ENCODE results near the gene RALGPS1.

RALGPS1 gene

DNA sequence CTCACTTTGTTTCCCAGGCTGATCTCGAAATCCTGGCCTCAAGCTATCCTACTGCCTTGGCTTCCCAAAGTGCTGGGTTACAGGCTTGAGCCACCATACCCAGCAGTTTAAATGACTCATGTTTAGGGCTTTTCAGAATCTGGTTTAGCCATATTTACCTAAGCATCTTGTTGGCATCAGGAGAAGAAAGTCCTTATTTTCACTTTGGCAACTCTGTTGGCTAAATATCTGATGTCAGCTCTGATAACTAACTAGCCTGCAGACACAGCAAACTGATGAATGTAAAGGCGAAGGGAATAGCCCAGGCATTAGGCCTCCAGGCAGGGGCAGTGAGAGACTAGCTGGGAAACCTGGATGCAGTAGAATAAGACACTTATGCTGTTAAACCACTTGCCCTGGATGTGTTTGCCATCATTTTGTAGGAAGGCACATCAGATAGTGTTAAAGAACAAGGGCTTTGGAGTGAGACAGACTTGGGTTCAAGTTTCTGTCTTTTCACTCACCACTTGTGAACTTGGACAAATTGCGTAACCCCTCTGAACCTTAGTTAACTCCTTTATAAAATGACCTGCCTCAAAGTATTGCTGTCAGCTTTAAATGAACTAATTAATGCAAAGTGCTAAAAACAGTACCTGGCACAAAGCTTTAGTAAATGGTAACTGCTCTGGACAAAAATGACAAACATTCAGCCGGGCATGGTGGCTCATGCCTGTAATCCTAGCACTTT lies 315.3 kb downstream of the RALGPS1 start:
- no peak for DNase-seq (ENCODE audit: low read depth)

DNA sequence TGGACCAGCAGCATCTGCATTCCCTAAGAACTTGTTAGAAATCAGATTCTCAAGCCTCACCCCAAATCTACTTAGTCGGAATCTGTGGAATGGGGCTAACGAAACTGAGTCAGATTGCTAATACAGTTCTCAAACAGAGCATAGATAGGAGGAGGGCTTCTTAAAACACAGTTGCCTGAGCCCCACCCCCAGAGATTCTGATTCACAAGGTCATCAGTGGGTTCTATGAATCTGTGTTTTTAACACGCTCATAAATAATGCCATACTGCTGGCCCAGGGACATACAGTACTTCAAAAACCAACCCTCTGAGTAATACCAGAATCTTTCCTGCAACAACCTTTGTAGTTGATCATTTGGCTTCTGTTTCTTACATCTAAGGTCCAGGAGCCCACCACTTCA lies 317.1 kb downstream of the RALGPS1 start:
- no peak for DNase-seq (ENCODE audit: low read depth)

- no peak for DNase-seq (ENCODE audit: low read depth)
Measured at GRCh38 chr9:127232833-127233549, 318.4 kb downstream of the RALGPS1 start.

- no peak for DNase-seq (ENCODE audit: low read depth)
Measured at GRCh38 chr9:127233550-127233949, 319.0 kb downstream of the RALGPS1 start.

DNA sequence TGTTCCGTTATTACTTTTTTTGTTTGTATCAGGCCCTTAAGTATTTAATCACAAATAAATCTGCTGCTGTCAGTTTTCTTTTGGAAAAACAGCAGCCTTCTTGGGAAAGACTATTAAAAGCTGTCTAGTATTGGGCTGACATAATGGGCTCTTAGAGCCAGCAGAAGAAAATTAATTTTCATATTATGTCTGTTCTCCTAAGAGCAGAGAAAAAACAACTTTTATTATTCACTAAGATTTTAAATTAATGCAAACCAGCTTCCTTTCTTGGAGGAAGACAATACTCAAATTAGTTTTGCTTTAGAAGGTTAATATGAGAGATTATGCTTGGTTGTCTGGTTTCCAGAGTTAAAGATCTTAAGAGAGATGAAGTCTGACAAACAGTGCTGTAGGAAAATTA lies 319.4 kb downstream of the RALGPS1 start:
- no peak for DNase-seq (ENCODE audit: low read depth)

GRCh38 chr9:127237801-127238200 lies 323.2 kb downstream of the RALGPS1 start:
- no peak for DNase-seq (ENCODE audit: low read depth)

GRCh38 chr9:127241354-127241753 lies 326.8 kb downstream of the RALGPS1 start:
- DNase-seq (ENCODE audit: low read depth), result no peak

DNA sequence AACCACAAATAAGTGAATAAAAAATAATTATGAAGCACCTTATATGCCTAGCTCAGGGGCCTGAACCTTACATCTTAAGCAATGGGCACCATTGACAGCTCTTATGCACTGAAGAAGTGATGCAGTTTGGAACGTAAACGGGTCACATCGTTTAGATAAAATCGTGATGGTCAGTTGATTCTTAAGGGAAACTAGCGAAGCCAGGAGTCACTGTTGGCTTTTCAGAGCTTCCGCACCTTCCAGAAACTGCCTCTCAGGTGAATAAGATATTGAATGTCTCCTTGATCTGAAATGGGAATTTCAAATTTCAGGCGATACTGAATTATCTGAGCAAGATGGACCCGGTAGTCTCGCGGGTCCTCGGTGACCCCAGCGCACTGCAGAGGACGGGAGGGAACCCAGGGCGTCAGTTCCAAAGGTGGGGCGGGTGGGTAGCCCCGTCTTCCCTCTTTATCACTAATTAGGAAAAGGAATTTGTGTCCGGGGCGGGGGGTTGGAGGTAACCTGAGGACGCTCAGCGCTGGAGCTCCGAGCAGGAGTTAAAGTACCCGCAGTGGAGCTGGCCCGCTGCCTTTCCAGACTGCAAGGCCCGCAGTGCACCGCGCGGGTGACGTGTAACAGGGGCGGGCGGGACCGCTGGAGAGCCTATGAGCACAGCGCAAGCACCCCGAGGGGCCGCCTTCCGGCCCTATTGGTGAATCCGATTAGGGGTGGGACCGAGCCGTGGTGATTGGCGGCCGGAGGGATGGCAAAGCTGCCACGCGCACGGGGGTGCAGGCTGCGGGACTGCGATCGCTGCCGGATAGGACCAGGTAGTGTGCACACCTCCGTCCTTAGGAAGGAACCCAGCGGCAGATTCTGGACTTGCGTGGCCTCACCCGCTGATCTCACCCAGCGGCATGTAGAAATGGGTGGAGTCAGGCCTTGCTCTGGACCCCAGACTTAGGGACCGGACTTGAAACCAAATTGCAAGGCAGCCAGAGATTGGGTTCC lies 330.3 kb downstream of the RALGPS1 start:
- DNase-seq (ENCODE audit: low read depth), result peak; percentile 93

DNA sequence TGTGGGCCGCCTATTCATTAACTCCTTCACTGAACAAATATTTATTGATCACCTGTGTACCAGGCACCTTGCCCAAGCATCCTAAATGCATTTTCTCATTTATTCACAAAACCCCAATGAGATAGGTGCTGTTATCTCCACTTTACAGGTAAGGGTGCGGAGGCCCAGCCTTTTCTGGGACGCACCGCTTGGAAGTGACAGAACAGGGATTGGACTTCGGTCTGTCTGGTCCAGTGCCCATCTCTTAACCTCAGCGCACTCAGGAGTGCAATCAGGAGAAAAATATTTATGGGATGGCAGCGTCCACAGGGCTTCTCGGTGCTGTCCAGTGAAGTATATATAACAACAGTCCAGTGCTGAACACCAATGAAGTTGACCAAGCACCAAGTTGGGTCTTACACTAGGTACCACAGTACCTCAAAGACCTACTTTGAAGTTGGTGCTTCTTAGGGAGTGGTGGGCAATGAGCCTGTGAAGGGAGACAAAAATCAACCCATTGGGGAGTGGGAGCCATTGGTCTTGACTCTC lies 331.1 kb downstream of the RALGPS1 start:
- DNase-seq (ENCODE audit: low read depth), result no peak

DNA sequence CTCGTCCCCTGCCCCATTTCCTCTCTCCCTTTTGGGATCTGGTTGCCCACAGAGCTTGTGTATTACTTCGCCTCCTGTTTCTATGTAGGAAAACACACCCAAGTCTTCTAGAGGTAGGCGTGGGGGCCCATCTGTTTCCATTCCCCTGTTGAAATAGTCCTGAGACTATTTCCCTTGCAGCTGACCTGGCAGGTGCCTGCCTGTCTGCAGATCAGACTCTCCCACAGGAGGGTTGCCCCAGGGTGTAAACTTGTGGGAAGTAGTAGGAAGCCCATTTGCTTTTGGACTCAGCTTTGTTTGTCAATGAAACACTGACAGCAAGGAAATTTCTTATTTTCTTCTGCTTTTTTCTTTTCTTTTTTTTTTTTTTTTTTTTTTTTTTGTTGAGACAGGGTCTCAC lies 333.7 kb downstream of the RALGPS1 start:
- no peak for DNase-seq (ENCODE audit: low read depth)

DNA sequence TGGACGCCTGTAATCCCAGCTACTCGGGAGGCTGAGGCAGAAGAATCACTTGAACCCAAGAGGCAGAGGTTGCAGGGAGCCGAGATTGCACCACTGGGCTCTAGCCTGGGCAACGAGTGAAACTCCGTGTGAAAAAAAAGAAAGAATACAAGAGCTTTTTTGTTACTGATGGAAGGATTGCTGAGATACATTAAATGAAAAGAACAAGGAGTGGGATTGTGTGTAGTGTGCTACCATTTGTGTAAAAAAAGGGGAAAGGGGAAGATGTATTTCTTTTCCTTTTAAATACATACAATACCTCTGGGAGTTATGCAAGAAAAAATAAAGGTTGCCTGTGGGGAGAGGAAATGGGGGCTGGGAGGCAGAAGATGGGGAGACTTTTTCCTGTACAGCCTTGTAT lies 335.3 kb downstream of the RALGPS1 start:
- no peak for DNase-seq (ENCODE audit: low read depth)

- DNase-seq (ENCODE audit: low read depth), result no peak
Measured at GRCh38 chr9:127250896-127251391, 336.4 kb downstream of the RALGPS1 start.

DNA sequence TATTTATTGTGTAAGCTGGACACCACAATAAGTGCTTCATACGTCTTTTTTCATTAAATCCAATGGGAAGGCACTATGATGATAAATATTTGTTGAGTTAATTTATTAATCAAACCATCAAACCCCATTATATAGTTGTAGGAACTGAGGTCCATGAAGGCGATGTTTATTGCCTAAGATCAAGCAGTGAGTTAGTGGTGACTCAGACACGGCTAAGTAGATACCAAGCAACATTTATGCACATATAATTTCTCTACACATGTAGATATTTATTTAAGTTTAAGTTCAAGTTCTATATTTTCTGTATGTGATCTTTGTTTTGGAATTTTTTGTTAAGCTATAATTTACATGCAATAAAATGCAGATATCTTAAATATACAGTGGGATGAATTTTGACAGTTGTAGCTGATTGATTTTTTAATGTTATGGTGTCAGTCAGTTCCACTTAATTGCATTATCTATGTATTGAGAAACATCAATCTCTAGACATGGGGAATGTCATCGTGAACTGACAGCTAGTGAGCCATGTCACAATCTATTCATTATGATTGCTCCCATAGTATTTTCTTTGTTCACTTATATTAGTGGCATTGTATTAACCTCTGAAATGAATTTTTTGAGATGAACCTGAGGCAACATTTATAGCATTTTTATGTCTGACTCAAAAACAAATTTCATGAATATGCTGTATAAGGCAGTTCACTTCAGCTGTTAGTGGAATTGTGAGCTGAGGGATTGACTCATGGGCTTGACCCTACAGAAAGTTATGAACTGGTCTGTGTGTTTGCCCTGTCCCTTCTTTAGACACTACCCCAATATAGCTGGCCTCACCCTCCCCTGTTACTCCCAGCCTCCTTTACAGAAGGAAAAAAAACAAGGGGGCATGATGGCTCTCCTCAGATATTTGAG lies 338.1 kb downstream of the RALGPS1 start:
- no peak for DNase-seq (ENCODE audit: low read depth)

DNA sequence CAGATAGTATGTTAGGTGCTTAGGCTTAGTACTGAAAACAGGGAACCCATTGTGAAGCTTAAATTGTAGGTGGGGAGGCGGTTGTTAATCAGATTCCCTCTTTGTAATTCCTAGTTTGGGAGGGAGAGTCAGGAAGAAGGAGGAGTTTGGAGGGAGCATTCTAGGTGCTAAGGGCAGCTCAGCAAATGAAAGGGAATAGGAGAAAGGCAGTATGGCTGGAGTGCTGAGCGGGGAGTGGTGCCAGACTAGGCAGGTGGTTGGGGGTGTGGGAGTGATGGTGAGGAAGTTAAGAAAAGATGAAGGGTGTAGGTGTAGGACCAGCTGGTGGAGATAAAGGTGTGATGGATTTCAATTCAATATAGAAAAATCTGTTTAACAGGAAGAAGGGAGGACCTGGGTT lies 338.9 kb downstream of the RALGPS1 start:
- no peak for DNase-seq (ENCODE audit: low read depth)

DNA sequence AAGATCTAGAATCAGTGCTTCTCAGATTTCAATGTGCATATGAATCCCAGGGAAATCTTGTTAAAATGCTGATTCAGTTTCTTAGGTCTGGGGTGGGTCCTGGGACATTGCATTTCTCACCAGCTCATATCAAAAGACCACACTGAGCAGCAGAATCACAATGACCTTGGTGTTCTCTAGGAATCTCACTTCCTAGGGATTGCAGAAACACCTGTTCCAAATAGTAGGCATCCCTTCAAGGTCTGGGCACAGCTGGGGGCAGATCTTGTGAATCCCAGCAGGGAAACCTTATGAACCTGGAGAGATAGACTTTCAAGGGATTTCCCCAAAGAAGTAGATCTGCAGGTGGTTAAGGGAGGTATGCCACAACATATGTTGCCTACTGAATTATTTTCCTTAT lies 341.1 kb downstream of the RALGPS1 start:
- DNase-seq (ENCODE audit: low read depth), result no peak

- no peak for DNase-seq (ENCODE audit: low read depth)
Measured at GRCh38 chr9:127256324-127256723, 341.7 kb downstream of the RALGPS1 start.

GRCh38 chr9:127258606-127259471 lies 344.3 kb downstream of the RALGPS1 start:
- DNase-seq (ENCODE audit: low read depth), result no peak

DNA sequence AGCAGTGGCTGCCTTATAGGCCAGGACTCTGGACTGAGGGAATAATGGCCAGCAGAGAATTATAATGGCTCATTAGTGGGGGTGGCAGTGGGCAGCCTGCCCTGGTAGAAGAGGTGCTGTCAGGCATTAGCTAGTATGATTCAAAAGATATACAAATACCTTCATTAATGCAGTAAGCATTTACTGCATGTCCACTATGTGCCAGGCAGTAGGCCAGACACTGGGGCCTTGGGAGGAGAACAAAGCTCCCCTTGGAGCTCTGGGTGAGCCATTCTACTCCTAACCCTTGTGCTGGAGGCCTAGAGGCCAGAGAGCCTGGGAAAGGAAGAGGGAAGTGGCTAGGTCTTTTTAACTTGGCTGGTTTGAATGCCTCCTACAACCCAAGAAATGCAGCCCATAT lies 348.0 kb downstream of the RALGPS1 start:
- DNase-seq (ENCODE audit: low read depth), result no peak

DNA sequence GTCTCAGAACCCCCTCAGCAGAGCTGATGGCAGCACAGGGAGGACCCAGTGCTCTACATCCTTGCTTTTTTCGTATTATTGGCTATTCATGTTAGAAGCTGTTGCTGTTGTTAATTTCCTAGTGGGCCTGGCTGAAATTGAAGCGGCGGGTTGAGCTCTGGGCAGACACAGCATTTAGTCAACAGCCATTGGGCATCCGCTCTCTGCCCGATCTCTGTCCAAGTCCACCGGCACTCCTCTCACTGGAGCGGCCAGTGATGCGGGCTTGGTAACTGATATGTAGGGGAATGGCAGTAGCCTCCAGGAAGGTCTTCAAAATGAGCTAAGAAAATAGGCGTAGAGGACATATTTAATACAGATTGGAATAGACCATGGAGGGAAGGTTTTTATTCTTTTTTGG lies 348.7 kb downstream of the RALGPS1 start:
- DNase-seq (ENCODE audit: low read depth), result no peak

GRCh38 chr9:127263664-127264063 lies 349.1 kb downstream of the RALGPS1 start:
- DNase-seq (ENCODE audit: low read depth), result no peak

All from activated T-cell treated with anti-CD3 and anti-CD28 coated beads for 24 hours (primary cell).